Thoracic aorta (tissue), 2 donors: ENCODE measurements around the gene PCDHA9. TPM values are rescaled to one million over a fixed set of nuclear protein-coding genes. Genes with fewer than 3 reads are reported as not detected.
"Not testable (repeated sequence)": the region's sequence is repeated elsewhere in the genome, so short reads cannot be mapped to it uniquely, and the experiment has no call there.

Source experiments
- ATAC-seq: fragments of 150-250 bp; one replicate; pipeline ENCODE4 v1.8.0; 2017; ENCODE audit warnings: low read depth; ENCODE audit not compliant: insufficient number of reproducible peaks, low FRiP score
- DNase-seq: peaks from one replicate; pipeline ENCODE4 v3.0.0-alpha.2; 2020; ENCODE audit warnings: low spot score
- H3K27ac ChIP-seq, 2 donors: fragments of 200-600 bp; sonication (generic); 1 replicate in 1 of 2; 2 replicates in 1 of 2; pipeline ENCODE4 v1.5.1; 2016; ENCODE audit warnings: mild to moderate bottlenecking in 2 of 2, moderate library complexity in 2 of 2
- H3K27me3 ChIP-seq: fragments of 200-600 bp; sonication (generic); replicated peaks from 2 replicates; pipeline ENCODE4 v1.6.0; 2016; ENCODE audit warnings: mild to moderate bottlenecking; ENCODE audit not compliant: insufficient read depth
- H3K36me3 ChIP-seq: fragments of 200-600 bp; sonication (generic); one replicate; pipeline ENCODE4 v1.5.1; 2016
- H3K4me1 ChIP-seq, 2 donors: fragments of 200-600 bp; sonication (generic); 1 replicate in 1 of 2; 2 replicates in 1 of 2; pipeline versions ENCODE4 v1.5.1 to v1.6.0; 2016; ENCODE audit warnings: low read depth in 2 of 2, mild to moderate bottlenecking in 1 of 2; ENCODE audit not compliant: control insufficient read depth in 1 of 2
- H3K4me3 ChIP-seq: fragments of 200-600 bp; sonication (generic); 2 replicates; pipeline ENCODE4 v1.5.1; 2016; ENCODE audit warnings: mild to moderate bottlenecking
- H3K9me3 ChIP-seq: fragments of 200-600 bp; sonication (generic); 2 replicates; pipeline ENCODE4 v1.5.1; 2016
- CTCF ChIP-seq: fragments of 200-600 bp; sonication (generic); IDR thresholded peaks from one replicate; pipeline ENCODE4 v1.5.1; 2019; ENCODE audit warnings: antibody characterized with exemption
- total RNA-seq, 2 donors: library from RNA; depleted of rRNA; stranded (reverse); fragments of >200 nt; gene quantifications; one replicate each; pipeline versions ENCODE4 v1.1.0 to v1.2.3, GENCODE V29; 2016

PCDHA9 gene
- total RNA-seq, result 1 to 10 TPM in 1 of 2 donors, under 1 TPM in 1; 0.35 to 1.1 TPM

- not testable (repeated sequence) for H3K27me3 ChIP-seq, H3K4me1 ChIP-seq, ATAC-seq, H3K36me3 ChIP-seq, DNase-seq, H3K27ac ChIP-seq, H3K4me3 ChIP-seq
- H3K9me3 ChIP-seq, result peaks cover 21% of the 10 kb centered on the region
These were observed at the start of gene PCDHA9 for GRCh38 chr5:140848139-140849102. TSS of gene PCDHA9 (plus strand) at chr5:140848382. CDS start at chr5:140848496, 114 bp downstream.

DNA sequence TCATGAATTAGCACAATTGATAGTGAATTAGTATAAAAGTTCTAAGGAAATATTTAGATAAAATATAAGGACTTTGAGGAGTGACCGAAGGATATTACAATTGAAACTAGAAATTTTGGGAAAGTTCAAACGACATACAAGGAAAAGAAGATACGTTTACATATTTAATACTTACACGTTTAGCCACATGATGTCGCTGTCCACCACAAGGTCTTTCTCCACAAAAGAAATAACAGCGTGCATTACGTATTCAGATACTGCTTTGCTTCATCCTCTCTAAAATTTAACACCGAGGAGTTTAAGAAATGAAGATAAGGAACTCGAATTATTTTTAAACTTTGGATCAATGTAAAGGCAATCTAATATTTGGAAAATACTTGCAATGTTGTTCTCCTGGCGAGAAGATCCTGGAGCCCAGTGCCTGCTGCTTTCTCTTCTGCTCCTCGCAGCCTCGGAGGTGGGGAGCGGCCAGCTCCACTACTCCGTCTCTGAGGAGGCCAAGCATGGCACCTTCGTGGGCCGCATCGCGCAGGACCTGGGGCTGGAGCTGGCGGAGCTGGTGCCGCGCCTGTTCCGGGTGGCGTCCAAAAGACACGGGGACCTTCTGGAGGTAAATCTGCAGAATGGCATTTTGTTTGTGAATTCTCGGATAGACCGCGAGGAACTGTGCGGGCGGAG lies 47.2 kb upstream of the PCDHA9 start, which contains the start of gene PCDHA3:
TSS of gene PCDHA3 (plus strand) at position 242 of the 678 bp plus-strand sequence.
- no peaks in the 10 kb centered on the region for H3K27me3 ChIP-seq
- H3K4me1 ChIP-seq, result no peaks in the 10 kb centered on the region
- ATAC-seq (no peak), DNase-seq (no peak)
- peaks cover 6% of the 10 kb centered on the region for H3K9me3 ChIP-seq
- peak within 1 kb of the TSS; percentile 60 for H3K4me3 ChIP-seq
- no peak within 1 kb of the TSS for H3K27ac ChIP-seq
- TF ChIP-seq CTCF, result no peak
- H3K36me3 ChIP-seq, result no peaks in the 10 kb centered on the region

DNA sequence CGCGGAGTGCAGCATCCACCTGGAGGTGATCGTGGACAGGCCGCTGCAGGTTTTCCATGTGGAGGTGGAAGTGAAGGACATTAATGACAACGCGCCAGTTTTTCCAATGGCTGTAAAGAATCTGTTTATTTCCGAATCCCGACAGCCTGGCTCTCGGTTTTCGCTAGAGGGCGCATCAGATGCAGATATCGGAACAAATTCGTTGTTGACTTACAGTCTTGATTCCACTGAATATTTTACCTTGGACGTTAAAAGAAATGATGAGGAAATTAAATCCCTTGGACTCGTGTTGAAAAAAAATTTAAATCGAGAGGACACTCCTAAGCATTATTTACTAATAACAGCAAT lies 46.7 kb upstream of the PCDHA9 start:
- H3K4me1 ChIP-seq, result no peaks in the 10 kb centered on the region
- H3K4me3 ChIP-seq, result peak overlapping the region; percentile 60
- H3K27ac ChIP-seq, result no peak overlapping the region
- H3K27me3 ChIP-seq, result no peaks in the 10 kb centered on the region
- no peak for TF ChIP-seq CTCF
- H3K9me3 ChIP-seq, result peaks cover 4% of the 10 kb centered on the region
- ATAC-seq, result no peak
- no peak for DNase-seq
- no peaks in the 10 kb centered on the region for H3K36me3 ChIP-seq

- not testable (repeated sequence) for H3K36me3 ChIP-seq, H3K27ac ChIP-seq, H3K27me3 ChIP-seq, DNase-seq, H3K9me3 ChIP-seq, H3K4me1 ChIP-seq, H3K4me3 ChIP-seq, ATAC-seq
These were observed 45.8 kb upstream of the PCDHA9 start for GRCh38 chr5:140802381-140802780.

GRCh38 chr5:140802781-140803271 lies 45.4 kb upstream of the PCDHA9 start:
- Histone ChIP-seq H3K4me3 (no peak overlapping the region), H3K27me3 (no peaks in the 10 kb centered on the region), H3K27ac (no peak overlapping the region), H3K36me3 (no peaks in the 10 kb centered on the region), H3K4me1 (no peaks in the 10 kb centered on the region), H3K9me3 (peaks cover 4% of the 10 kb centered on the region)
- ATAC-seq (no peak), DNase-seq (no peak)
- no peak for TF ChIP-seq CTCF
